Glutamatergic neuron (in vitro differentiated cells): ENCODE measurements around the gene NRXN3. TPM values are rescaled to one million over a fixed set of nuclear protein-coding genes. Genes with fewer than 3 reads are reported as not detected.

ENCODE experiments used
- DNase-seq: peaks from one replicate; pipeline ENCODE4 v3.0.0; 2022
- H3K27ac Mint-ChIP-seq: one replicate; pipeline ENCODE4 v1.8.0; 2020; ENCODE audit warnings: mild to moderate bottlenecking, mixed read lengths, inconsistent platforms; ENCODE audit not compliant: unreplicated experiment
- H3K27me3 Mint-ChIP-seq: one replicate; pipeline ENCODE4 v1.8.0; 2020; ENCODE audit warnings: mild to moderate bottlenecking, moderate library complexity, mixed read lengths, inconsistent platforms; ENCODE audit not compliant: unreplicated experiment
- H3K36me3 Mint-ChIP-seq: one replicate; pipeline ENCODE4 v1.8.0; 2020; ENCODE audit warnings: mild to moderate bottlenecking, mixed read lengths, inconsistent platforms; ENCODE audit not compliant: unreplicated experiment
- H3K4me1 Mint-ChIP-seq: one replicate; pipeline ENCODE4 v1.8.0; 2020; ENCODE audit warnings: mild to moderate bottlenecking, low read depth, mixed read lengths, inconsistent platforms; ENCODE audit not compliant: unreplicated experiment
- H3K4me3 Mint-ChIP-seq: one replicate; pipeline ENCODE4 v1.8.0; 2020; ENCODE audit warnings: mild to moderate bottlenecking, mixed read lengths, inconsistent platforms; ENCODE audit not compliant: unreplicated experiment
- H3K9me3 Mint-ChIP-seq: one replicate; pipeline ENCODE4 v1.8.0; 2020; ENCODE audit warnings: mild to moderate bottlenecking, moderate library complexity, mixed read lengths, inconsistent platforms; ENCODE audit not compliant: unreplicated experiment
- CTCF ChIP-seq: fragments of 200-600 bp; sonication (generic); IDR thresholded peaks from one replicate; pipeline ENCODE4 v1.5.0; 2021; ENCODE audit not compliant: partially characterized antibody, unreplicated experiment
- total RNA-seq: library from RNA; stranded (reverse); fragmentation: NEBNext Ultra II Directional; extraction: Animal tissue kit (Norgen Biotek cat#: 25700); gene quantifications from one replicate; pipeline ENCODE4 v1.2.1, GENCODE V29; 2021; ENCODE audit not compliant: unreplicated experiment

The NRXN3 gene
- total RNA-seq, 1 donor from 2014 or later: 1.2 TPM

GRCh38 chr14:78310272-78310671 is 140.1 kb downstream of the NRXN3 start:
- TF ChIP-seq CTCF: no peak
- Mint-ChIP-seq H3K27ac (no peak overlapping the region), H3K36me3 (no peaks in the 10 kb centered on the region), H3K4me1 (peaks cover 10% of the 10 kb centered on the region), H3K9me3 (no peaks in the 10 kb centered on the region), H3K4me3 (no peak overlapping the region), H3K27me3 (no peaks in the 10 kb centered on the region)
- no peak for DNase-seq

DNA sequence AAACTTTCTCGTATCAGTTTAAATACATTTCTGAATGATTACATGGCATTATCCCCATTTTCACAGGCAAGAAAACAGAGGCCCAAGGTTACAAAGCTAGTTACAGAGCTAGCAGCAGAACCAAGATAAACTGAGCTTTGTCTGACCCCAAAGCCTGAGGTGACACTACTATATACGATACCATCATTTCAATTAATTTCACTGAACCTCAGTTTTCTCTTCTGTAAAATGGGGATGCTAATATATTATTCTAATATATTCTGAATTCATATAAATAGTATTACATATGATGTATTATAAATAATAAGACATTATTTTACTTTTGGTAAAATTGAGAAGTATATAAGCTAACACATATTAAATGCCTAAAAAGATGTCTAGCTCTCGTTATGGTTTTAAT is 143.3 kb downstream of the NRXN3 start:
- Mint-ChIP-seq H3K36me3 (no peaks in the 10 kb centered on the region), H3K4me1 (peaks cover 15% of the 10 kb centered on the region), H3K4me3 (no peak overlapping the region), H3K27me3 (no peaks in the 10 kb centered on the region), H3K9me3 (no peaks in the 10 kb centered on the region), H3K27ac (no peak overlapping the region)
- no peak for TF ChIP-seq CTCF
- DNase-seq: no peak

DNA sequence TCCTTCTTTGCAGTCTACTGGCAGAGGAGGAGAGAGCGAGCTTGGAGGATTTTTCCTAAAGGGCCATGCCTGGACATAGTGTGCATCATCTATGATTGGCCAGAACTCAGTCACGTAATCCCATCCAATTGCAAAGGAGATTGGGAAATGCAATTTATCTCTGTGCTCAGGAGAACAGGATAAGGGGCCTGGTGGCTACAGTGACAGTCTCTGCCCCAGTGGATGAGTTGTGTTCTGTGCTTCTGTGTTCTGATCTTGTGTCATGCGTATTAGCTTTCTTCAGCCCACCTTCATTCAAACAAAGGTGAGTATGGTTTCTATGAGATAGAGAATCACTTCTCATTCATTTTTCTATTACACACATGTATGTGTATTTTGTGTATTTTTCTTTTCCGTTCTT is 144.3 kb downstream of the NRXN3 start:
- Mint-ChIP-seq H3K36me3 (no peaks in the 10 kb centered on the region), H3K4me3 (no peak overlapping the region), H3K4me1 (peaks cover 15% of the 10 kb centered on the region), H3K27ac (no peak overlapping the region), H3K9me3 (no peaks in the 10 kb centered on the region), H3K27me3 (no peaks in the 10 kb centered on the region)
- TF ChIP-seq CTCF: no peak
- DNase-seq: no peak

GRCh38 chr14:78316052-78316451 is 145.9 kb downstream of the NRXN3 start:
- Mint-ChIP-seq H3K27ac (no peak overlapping the region), H3K36me3 (no peaks in the 10 kb centered on the region), H3K27me3 (no peaks in the 10 kb centered on the region), H3K4me1 (peaks cover 14% of the 10 kb centered on the region), H3K4me3 (no peak overlapping the region), H3K9me3 (peaks cover 3% of the 10 kb centered on the region)
- DNase-seq: no peak
- TF ChIP-seq CTCF: no peak

DNA sequence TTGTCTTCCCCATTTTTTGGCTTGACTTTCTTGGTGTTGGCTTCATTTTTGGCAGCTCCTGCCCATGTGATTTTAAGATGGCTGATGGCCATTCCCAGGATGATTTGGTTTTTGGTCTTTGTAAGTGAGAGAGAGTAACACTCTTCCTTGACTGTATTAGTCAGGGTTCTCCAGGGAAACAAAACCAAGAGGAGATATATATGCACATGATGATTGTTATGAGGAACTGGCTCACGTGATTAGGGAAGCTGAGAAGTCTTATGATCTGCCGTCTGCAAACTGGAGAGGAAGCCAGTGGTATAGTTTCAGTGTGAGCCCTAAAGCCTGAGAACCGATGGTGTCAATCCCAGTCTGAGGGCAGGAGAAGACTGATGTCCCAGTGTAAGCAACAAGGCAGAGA is 146.6 kb downstream of the NRXN3 start:
- no peak for TF ChIP-seq CTCF
- Mint-ChIP-seq H3K27me3 (no peaks in the 10 kb centered on the region), H3K36me3 (no peaks in the 10 kb centered on the region), H3K27ac (no peak overlapping the region), H3K9me3 (peaks cover 3% of the 10 kb centered on the region), H3K4me1 (peaks cover 14% of the 10 kb centered on the region), H3K4me3 (no peak overlapping the region)
- DNase-seq: no peak
